HepG2 (cell line): ENCODE results near the gene FRK. TPM values are rescaled to one million over a fixed set of nuclear protein-coding genes. Genes with fewer than 3 reads are reported as not detected.

Source experiments
- CEBPB ChIP-seq: IDR thresholded peaks from 2 replicates; pipeline ENCODE4 v1.6.1; 2011; ENCODE audit warnings: low read depth, low read length, improper control_type of control experiment, borderline replicate concordance
- polyA plus RNA-seq, 8 experiments: library from polyadenylated mRNA; depleted of rRNA in 3 of 8; stranded (reverse) in 7 of 8; unstranded in 1 of 8; fragments of >200 nt; fragmentation: Illumina TruSeq in 4 of 8; extraction: Trizol in 4 of 8; gene quantifications; 2 replicates each; pipeline versions ENCODE4 v1.2.1 to v1.2.3, GENCODE V29; 2011 to 2016; ENCODE audit warnings: low read depth in 4 of 8, missing spikeins in 1 of 8, mixed read lengths in 1 of 8; ENCODE audit not compliant: insufficient read depth in 1 of 8
- total RNA-seq, 5 experiments: library from RNA; depleted of rRNA; stranded (reverse); fragments of >200 nt; fragmentation: Illumina TruSeq; extraction: Trizol; gene quantifications; 2 replicates each; pipeline ENCODE4 v1.2.3, GENCODE V29; 2016; ENCODE audit warnings: low read depth in 1 of 5
- TF ChIP-seq, protein P1 (sequence below): sonication (generic); formaldehyde crosslinking; IDR thresholded peaks from 2 replicates; pipeline ENCODE4 v1.4.0; 2020; ENCODE audit warnings: missing genetic modification reagents

Gene FRK
- total and polyA plus RNA-seq, 2 of the 13 experiments (the other 11 are each of a cell fraction or from before 2014, with no cell fraction given), result 1.3 to 2.9 TPM

DNA sequence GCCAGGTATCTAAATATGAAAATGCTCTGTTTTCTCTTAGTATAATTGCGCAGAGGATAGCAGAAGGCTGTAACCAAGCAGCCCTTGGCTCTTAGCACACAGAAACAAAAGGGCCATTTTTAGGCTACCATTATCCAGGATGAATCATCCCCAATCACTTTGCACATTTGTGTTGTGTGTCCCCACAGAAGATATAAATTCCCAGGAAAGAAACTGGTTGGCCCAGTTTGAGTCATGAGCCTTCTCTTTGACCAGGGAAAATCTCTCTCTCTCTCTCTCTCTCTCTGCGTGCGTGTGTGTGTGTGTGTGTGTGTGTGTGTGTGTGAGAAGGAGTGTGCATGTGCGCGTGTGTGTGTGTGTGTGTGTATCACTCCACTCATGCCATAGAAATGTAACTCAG is 178.5 kb downstream of the FRK start (continued):
- TF ChIP-seq, protein P1, sequence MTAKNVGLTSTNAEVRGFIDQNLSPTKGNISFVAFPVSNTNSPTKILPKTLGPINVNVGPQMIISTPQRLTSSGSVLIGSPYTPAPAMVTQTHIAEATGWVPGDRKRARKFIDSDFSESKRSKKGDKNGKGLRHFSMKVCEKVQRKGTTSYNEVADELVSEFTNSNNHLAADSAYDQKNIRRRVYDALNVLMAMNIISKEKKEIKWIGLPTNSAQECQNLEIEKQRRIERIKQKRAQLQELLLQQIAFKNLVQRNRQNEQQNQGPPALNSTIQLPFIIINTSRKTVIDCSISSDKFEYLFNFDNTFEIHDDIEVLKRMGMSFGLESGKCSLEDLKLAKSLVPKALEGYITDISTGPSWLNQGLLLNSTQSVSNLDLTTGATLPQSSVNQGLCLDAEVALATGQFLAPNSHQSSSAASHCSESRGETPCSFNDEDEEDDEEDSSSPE (CRISPR knock-in tag), result no peak
- TF ChIP-seq CEBPB, result no peak

Other genes with a start within 250 kb of the FRK start
- gene NT5DC1, start 40.0 kb upstream of the FRK start, total RNA-seq (2016; rRNA removed; fragmentation: Illumina TruSeq; extraction: Trizol), result 56.1 and 90.6 TPM in 2 replicates
- 22.1 and 27.0 TPM in 2 replicates for gene NT5DC1, start 40.0 kb upstream of the FRK start, polyA plus RNA-seq (2011; rRNA removed)
- gene COL10A1, start 65.2 kb upstream of the FRK start, total RNA-seq (2016; rRNA removed; fragmentation: Illumina TruSeq; extraction: Trizol), result not detected in 2 replicates
- gene COL10A1, start 65.2 kb upstream of the FRK start, polyA plus RNA-seq (2011; rRNA removed), result 0.07 TPM in 2 replicates
- 19.7 and 24.0 TPM in 2 replicates for gene TSPYL4, start 193.2 kb upstream of the FRK start, total RNA-seq (2016; rRNA removed; fragmentation: Illumina TruSeq; extraction: Trizol)
- gene TSPYL4, start 193.2 kb upstream of the FRK start, polyA plus RNA-seq (2011; rRNA removed), result 18.0 and 20.4 TPM in 2 replicates
- 93.0 and 102 TPM in 2 replicates for gene TSPYL1, start 219.0 kb upstream of the FRK start, total RNA-seq (2016; rRNA removed; fragmentation: Illumina TruSeq; extraction: Trizol)
- gene TSPYL1, start 219.0 kb upstream of the FRK start, polyA plus RNA-seq (2011; rRNA removed), result 28.3 and 33.0 TPM in 2 replicates